ENCODE data around the gene CAMK4. TPM values are rescaled to one million over a fixed set of nuclear protein-coding genes. Genes with fewer than 3 reads are reported as not detected.

Gene CAMK4
- total and polyA plus RNA-seq, 2 experiments from 2014 or later: 4.2 to 7.3 TPM

DNA sequence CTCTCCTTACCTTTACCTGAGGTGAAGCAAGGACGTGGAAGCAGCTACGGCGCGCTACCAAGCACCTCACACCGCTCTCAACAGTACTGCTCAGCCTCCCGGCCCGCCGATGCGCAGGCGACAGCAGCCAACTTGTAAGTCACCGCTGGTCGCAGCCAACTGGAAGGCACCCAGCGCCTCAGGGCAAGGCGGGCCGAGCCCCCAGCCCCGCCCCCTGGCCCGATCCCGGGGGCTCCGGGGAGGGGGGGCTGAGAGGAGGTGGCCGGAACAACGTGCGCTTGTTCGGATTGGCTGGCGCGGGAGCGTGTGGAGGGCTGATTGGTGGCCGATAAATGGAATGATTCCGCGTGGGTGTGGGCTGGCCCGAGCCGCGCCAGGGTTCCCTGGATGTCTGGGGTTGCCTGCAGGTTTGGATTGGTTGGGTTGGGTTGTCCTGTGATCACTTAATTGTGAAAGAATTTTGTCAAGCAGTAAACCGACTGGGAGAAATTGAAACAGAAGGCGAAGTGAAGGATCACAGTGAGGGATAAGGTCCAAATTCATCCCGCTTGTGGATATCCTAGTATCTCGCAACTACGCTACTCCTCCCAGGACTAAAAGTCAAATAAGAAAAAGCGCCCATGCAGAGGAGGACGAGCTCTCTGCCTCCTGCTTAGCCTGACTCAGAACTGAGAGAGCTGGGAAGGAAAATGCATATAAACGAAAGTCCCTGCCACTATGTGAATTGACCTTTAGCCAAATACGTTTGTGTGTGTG, 288.4 kb downstream of the CAMK4 start, which contains the start of gene STARD4:
TSS of gene STARD4 (minus strand) at position 161 of the 756 bp plus-strand sequence. CDS start 5,102 bp downstream, outside the sequence.
- Mint-ChIP-seq H3K27me3 (ENCODE audit: insufficient read depth, low read depth, poor library complexity) (peaks cover 3% of the 10 kb centered on the region), H3K4me1 (peaks cover 42% of the 10 kb centered on the region), H3K9me3 (no peaks in the 10 kb centered on the region), H3K36me3 (ENCODE audit: low read depth) (no peaks in the 10 kb centered on the region), H3K27ac (peak within 1 kb of the TSS; percentile 96), H3K4me3 (peak within 1 kb of the TSS; percentile 92)
- Histone ChIP-seq H3F3A (replicated peaks; ENCODE audit: low read depth) (no peaks in the 10 kb centered on the region), H3K9me2 (ENCODE audit: insufficient read depth) (no peaks in the 10 kb centered on the region), H3K4me2 (peak within 1 kb of the TSS; percentile 94), H3K36me3 (ENCODE audit: insufficient read depth) (no peaks in the 10 kb centered on the region), H3K79me2 (replicated peaks; ENCODE audit: insufficient read depth) (peaks cover 44% of the 10 kb centered on the region), H3K4me3 (peak within 1 kb of the TSS; percentile 77), H3K4me1 (ENCODE audit: insufficient read depth) (peaks cover 32% of the 10 kb centered on the region), H2AFZ (peak within 1 kb of the TSS; percentile 15; the same call in 1 of the 2 replicates), H4K20me1 (replicated peaks; ENCODE audit: insufficient read depth) (peaks cover 12% of the 10 kb centered on the region; the same call in 1 of the 2 replicates), H3K27me3 (ENCODE audit: insufficient read depth) (no peaks in the 10 kb centered on the region), H3K27ac (ENCODE audit: low read depth) (peak within 1 kb of the TSS; percentile 90)
- peak; percentile 96 for DNase-seq (ENCODE audit: low spot score)
- TF ChIP-seq POLR2AphosphoS5 (IDR thresholded peaks at IDR 0.05; ENCODE audit: low read depth) (peak; percentile 97), STAT1 (IDR thresholded peaks at IDR 0.05; ENCODE audit: unreplicated experiment) (no peak), CREB1 (CRISPR knock-in tag; IDR thresholded peaks at IDR 0.05; ENCODE audit: low read depth) (peak; percentile 59; the same call in 1 of the 2 replicates)
- TF ChIP-seq, protein P1, sequence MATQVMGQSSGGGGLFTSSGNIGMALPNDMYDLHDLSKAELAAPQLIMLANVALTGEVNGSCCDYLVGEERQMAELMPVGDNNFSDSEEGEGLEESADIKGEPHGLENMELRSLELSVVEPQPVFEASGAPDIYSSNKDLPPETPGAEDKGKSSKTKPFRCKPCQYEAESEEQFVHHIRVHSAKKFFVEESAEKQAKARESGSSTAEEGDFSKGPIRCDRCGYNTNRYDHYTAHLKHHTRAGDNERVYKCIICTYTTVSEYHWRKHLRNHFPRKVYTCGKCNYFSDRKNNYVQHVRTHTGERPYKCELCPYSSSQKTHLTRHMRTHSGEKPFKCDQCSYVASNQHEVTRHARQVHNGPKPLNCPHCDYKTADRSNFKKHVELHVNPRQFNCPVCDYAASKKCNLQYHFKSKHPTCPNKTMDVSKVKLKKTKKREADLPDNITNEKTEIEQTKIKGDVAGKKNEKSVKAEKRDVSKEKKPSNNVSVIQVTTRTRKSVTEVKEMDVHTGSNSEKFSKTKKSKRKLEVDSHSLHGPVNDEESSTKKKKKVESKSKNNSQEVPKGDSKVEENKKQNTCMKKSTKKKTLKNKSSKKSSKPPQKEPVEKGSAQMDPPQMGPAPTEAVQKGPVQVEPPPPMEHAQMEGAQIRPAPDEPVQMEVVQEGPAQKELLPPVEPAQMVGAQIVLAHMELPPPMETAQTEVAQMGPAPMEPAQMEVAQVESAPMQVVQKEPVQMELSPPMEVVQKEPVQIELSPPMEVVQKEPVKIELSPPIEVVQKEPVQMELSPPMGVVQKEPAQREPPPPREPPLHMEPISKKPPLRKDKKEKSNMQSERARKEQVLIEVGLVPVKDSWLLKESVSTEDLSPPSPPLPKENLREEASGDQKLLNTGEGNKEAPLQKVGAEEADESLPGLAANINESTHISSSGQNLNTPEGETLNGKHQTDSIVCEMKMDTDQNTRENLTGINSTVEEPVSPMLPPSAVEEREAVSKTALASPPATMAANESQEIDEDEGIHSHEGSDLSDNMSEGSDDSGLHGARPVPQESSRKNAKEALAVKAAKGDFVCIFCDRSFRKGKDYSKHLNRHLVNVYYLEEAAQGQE (IDR thresholded peaks at IDR 0.05; ENCODE audit: unreplicated experiment): peak; percentile 23
- peak; percentile 94 for ATAC-seq

DNA sequence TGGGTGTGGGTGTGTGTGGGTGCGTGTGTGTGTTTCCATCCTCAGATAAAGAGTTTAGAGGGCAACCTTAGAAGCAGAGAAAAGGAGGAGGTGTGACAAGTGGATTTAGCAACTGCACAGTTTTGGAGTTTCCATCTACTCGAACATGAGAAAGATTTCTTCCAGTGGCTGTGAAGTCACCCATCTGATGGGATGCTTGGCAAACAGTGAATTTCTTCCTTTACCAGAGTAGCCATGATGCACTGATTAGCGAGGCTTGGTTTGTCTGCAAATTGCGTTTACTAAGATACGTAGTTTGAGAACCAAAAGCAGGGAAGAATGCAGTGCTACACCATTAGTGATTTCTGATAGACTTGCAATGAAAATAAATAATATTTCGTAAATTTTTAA, 288.9 kb downstream of the CAMK4 start:
- Mint-ChIP-seq H3K27me3 (ENCODE audit: insufficient read depth, low read depth, poor library complexity) (peaks cover 3% of the 10 kb centered on the region), H3K4me1 (peaks cover 37% of the 10 kb centered on the region), H3K27ac (peak overlapping the region; percentile 96), H3K4me3 (peak overlapping the region; percentile 92), H3K9me3 (no peaks in the 10 kb centered on the region), H3K36me3 (ENCODE audit: low read depth) (no peaks in the 10 kb centered on the region)
- Histone ChIP-seq H3K4me2 (peak overlapping the region; percentile 94), H3K27me3 (ENCODE audit: insufficient read depth) (no peaks in the 10 kb centered on the region), H3K4me1 (ENCODE audit: insufficient read depth) (peaks cover 32% of the 10 kb centered on the region), H3K36me3 (ENCODE audit: insufficient read depth) (no peaks in the 10 kb centered on the region), H4K20me1 (replicated peaks; ENCODE audit: insufficient read depth) (0 out of 2 replicates have a peak, but pooled peaks cover 8% of the 10 kb centered on the region), H3K79me2 (replicated peaks; ENCODE audit: insufficient read depth) (peaks cover 38% of the 10 kb centered on the region), H3K4me3 (peak overlapping the region; percentile 77), H3K9me2 (ENCODE audit: insufficient read depth) (peaks cover 3% of the 10 kb centered on the region; the same call in 1 of the 2 replicates), H2AFZ (0 out of 2 replicates have a peak overlapping the region, but pooled peaks have one; percentile 1), H3F3A (replicated peaks; ENCODE audit: low read depth) (no peaks in the 10 kb centered on the region), H3K27ac (ENCODE audit: low read depth) (peak overlapping the region; percentile 90)
- DNase-seq (ENCODE audit: low spot score) (peak; percentile 17), ATAC-seq (no peak)
- TF ChIP-seq, protein P2, sequence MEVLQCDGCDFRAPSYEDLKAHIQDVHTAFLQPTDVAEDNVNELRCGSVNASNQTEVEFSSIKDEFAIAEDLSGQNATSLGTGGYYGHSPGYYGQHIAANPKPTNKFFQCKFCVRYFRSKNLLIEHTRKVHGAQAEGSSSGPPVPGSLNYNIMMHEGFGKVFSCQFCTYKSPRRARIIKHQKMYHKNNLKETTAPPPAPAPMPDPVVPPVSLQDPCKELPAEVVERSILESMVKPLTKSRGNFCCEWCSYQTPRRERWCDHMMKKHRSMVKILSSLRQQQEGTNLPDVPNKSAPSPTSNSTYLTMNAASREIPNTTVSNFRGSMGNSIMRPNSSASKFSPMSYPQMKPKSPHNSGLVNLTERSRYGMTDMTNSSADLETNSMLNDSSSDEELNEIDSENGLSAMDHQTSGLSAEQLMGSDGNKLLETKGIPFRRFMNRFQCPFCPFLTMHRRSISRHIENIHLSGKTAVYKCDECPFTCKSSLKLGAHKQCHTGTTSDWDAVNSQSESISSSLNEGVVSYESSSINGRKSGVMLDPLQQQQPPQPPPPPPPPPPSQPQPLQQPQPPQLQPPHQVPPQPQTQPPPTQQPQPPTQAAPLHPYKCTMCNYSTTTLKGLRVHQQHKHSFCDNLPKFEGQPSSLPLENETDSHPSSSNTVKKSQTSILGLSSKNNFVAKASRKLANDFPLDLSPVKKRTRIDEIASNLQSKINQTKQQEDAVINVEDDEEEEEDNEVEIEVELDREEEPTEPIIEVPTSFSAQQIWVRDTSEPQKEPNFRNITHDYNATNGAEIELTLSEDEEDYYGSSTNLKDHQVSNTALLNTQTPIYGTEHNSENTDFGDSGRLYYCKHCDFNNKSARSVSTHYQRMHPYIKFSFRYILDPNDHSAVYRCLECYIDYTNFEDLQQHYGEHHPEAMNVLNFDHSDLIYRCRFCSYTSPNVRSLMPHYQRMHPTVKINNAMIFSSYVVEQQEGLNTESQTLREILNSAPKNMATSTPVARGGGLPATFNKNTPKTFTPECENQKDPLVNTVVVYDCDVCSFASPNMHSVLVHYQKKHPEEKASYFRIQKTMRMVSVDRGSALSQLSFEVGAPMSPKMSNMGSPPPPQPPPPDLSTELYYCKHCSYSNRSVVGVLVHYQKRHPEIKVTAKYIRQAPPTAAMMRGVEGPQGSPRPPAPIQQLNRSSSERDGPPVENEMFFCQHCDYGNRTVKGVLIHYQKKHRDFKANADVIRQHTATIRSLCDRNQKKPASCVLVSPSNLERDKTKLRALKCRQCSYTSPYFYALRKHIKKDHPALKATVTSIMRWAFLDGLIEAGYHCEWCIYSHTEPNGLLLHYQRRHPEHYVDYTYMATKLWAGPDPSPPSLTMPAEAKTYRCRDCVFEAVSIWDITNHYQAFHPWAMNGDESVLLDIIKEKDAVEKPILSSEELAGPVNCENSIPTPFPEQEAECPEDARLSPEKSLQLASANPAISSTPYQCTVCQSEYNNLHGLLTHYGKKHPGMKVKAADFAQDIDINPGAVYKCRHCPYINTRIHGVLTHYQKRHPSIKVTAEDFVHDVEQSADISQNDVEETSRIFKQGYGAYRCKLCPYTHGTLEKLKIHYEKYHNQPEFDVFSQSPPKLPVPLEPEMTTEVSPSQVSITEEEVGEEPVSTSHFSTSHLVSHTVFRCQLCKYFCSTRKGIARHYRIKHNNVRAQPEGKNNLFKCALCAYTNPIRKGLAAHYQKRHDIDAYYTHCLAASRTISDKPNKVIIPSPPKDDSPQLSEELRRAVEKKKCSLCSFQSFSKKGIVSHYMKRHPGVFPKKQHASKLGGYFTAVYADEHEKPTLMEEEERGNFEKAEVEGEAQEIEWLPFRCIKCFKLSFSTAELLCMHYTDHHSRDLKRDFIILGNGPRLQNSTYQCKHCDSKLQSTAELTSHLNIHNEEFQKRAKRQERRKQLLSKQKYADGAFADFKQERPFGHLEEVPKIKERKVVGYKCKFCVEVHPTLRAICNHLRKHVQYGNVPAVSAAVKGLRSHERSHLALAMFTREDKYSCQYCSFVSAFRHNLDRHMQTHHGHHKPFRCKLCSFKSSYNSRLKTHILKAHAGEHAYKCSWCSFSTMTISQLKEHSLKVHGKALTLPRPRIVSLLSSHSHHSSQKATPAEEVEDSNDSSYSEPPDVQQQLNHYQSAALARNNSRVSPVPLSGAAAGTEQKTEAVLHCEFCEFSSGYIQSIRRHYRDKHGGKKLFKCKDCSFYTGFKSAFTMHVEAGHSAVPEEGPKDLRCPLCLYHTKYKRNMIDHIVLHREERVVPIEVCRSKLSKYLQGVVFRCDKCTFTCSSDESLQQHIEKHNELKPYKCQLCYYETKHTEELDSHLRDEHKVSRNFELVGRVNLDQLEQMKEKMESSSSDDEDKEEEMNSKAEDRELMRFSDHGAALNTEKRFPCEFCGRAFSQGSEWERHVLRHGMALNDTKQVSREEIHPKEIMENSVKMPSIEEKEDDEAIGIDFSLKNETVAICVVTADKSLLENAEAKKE (CRISPR knock-in tag; IDR thresholded peaks at IDR 0.05): no peak
- no peak for TF ChIP-seq CTCF (conservative IDR thresholded peaks at IDR 0.05; ENCODE audit: low read depth in 2 of 2)
- TF ChIP-seq CREB1 (CRISPR knock-in tag; IDR thresholded peaks at IDR 0.05; ENCODE audit: low read depth): no peak
- TF ChIP-seq EZH2 (IDR thresholded peaks at IDR 0.05; ENCODE audit: low read depth, unreplicated experiment): no peak
- no peak for TF ChIP-seq STAT1 (IDR thresholded peaks at IDR 0.05; ENCODE audit: unreplicated experiment)
